ENCODE measurements around the gene DLG2.
"Not testable (repeated sequence)": the region's sequence is repeated elsewhere in the genome, so short reads cannot be mapped to it uniquely, and the experiment has no call there.

Gene DLG2

DNA sequence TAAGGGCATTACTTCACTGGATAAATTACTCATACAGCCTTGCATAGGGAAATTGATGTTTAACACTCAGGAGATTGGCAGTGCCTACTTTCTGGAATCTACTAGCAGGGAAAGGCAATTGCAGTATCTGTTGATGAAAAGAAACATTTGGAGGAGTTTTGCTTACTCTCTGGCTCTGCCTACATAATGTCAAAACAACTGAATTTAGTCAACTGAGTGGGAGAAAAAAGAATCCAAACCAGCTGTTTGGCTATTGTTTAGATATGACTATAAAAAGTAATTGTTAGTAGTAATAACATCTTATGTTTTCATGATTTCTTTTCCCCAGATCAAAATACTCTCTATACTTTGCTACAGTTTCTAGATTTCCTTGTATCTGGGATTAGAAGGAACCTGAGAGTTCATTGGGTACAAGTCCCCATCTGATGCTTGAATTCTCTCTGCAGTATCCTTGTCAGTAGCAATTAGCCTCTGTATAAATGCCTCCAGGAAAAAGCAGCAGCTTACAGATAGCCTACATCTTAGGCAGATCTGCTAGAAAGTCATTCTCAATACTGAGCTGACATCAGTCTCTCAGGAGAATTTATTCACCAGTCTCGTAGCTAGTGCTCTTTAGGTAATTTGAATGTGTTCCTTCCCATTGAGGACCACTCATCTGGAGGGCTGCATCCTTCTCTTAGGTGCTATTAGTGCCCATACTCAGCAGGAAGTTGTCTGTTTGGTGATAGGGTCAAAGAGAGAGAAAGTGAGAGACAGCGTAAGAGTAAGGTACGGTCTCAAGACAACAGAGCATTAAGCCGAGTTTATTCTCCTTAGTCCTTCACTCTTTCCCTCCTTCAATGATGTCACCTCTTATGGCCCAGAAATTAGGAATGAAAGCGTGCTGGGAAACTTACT is 2155.1 kb downstream of the DLG2 start:
- Histone ChIP-seq H3K9me3 (ENCODE audit: low read length) (no peaks in the 10 kb centered on the region), H3K27ac (ENCODE audit: low read depth, low read length) (no peak overlapping the region), H3K27me3 (ENCODE audit: control insufficient read depth in 1 of 2, insufficient read depth in 2 of 2, low read length in 2 of 2) (no peaks in the 10 kb centered on the region), H3K36me3 (ENCODE audit: insufficient read depth, low read length) (no peaks in the 10 kb centered on the region), H3K9ac (ENCODE audit: low read length) (no peak overlapping the region), H3K4me1 (ENCODE audit: insufficient read depth, low read length) (no peaks in the 10 kb centered on the region), H3K4me3 (ENCODE audit: low read depth in 1 of 2, low read length in 2 of 2) (no peak overlapping the region)

DNA sequence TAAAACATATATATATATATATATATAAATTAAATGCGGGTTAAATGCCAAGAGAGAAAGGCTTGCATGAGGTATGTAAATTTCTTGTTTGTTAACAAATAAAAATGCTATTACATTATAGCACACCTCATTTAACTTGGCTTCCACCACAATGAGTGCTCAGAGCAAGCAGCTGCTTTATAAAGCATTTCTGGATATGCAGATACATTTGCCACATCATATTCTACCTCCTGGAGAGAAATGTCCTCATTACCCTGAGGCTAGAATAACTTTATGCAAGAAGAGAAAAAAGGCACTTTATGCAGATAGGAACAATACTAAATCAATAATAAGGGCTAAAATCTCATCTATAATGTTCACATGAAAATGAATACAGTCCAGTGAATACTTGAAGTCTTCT is 2159.3 kb downstream of the DLG2 start:
- no peaks in the 10 kb centered on the region for H3K9me3 ChIP-seq (ENCODE audit: low read length)
- H3K27me3 ChIP-seq (ENCODE audit: control insufficient read depth in 1 of 2, insufficient read depth in 2 of 2, low read length in 2 of 2): no peaks in the 10 kb centered on the region
- H3K9ac ChIP-seq (ENCODE audit: low read length): no peak overlapping the region
- no peaks in the 10 kb centered on the region for H3K36me3 ChIP-seq (ENCODE audit: insufficient read depth, low read length)
- H3K27ac ChIP-seq (ENCODE audit: low read depth, low read length): no peak overlapping the region
- no peak overlapping the region for H3K4me3 ChIP-seq (ENCODE audit: low read depth in 1 of 2, low read length in 2 of 2)
- no peaks in the 10 kb centered on the region for H3K4me1 ChIP-seq (ENCODE audit: insufficient read depth, low read length)

DNA sequence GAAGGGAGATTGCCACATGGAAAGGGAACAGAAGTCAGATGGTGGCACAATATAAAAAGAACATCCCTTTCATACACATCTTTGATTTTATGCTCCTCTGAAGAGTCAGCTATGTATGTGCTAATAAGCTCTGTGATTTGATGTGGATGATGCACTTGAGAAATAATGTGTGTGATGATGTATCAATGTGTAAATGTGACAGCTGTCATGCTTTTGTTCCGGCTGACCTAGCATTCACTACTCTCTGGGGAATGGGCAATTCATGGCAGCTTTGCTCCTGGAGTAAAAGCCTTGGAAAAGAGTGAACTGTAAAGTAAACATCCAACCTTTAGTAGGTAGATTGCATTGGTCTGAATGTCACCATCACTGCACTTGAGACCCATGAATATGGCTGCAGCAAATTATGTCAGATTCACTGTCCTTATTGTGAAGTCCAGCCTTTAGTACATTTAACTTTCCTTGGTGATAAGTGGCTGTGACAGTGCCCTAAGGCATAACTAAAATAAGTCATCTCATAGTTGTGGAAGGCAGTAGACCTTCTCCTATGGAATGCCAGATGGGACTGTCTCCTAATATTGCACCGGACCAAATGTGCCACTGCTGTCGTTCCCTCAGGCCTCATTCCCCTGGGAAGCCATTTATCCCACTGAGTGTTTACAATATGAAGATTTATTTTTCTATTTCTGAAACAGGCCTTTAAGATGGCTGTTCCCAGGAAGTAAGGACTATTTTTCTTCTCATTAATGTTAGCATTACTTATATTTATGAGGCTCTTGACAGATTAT is 2162.8 kb downstream of the DLG2 start:
- no peak overlapping the region for H3K27ac ChIP-seq (ENCODE audit: low read depth, low read length)
- H3K9me3 ChIP-seq (ENCODE audit: low read length): no peaks in the 10 kb centered on the region
- no peak overlapping the region for H3K9ac ChIP-seq (ENCODE audit: low read length)
- H3K27me3 ChIP-seq (ENCODE audit: control insufficient read depth in 1 of 2, insufficient read depth in 2 of 2, low read length in 2 of 2): no peaks in the 10 kb centered on the region
- H3K36me3 ChIP-seq (ENCODE audit: insufficient read depth, low read length): no peaks in the 10 kb centered on the region
- H3K4me3 ChIP-seq (ENCODE audit: low read depth in 1 of 2, low read length in 2 of 2): no peak overlapping the region
- H3K4me1 ChIP-seq (ENCODE audit: insufficient read depth, low read length): no peaks in the 10 kb centered on the region

DNA sequence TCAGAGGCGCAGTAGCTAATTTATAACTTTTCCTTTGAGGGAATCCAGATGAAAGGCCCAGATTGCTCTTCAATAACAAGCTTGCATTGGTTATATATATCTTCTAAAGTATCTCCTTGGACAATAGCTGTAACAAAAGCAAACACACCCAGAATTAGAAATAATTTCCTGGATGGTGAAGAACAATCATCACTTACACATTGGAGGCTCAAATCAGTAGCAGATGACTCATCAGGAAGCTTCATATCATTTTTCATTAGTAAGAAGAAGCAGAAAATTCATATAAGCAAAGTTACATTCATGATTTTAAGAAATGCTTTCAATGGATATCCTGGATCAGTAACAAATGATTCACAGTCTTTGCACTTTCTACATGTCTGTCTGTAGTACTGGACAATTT is 2167.3 kb downstream of the DLG2 start:
- no peaks in the 10 kb centered on the region for H3K9me3 ChIP-seq (ENCODE audit: low read length)

DNA sequence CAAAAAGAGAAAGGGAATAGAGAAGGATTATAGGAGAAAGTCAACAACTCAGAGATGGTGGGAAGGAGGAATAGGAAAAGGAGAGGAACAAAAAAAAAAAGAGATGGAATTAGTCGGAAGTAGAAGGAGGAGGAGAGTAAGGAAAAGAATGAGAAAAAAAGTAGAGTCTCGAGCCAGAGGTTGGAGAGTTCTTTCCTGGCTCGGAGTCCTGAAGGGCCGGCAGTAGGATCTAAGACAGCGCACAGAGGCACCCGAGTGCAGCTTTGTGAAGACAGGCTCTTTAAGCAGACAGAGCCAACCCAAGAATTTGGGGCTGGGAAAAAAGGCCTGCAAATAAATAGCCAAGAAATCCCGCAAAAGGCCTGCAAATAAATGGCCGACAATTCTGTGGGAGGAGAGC is 2170.6 kb downstream of the DLG2 start:
- H3K27me3 ChIP-seq (ENCODE audit: control insufficient read depth in 1 of 2, insufficient read depth in 2 of 2, low read length in 2 of 2): no peaks in the 10 kb centered on the region
- H3K4me1 ChIP-seq (ENCODE audit: insufficient read depth, low read length): no peaks in the 10 kb centered on the region
- no peaks in the 10 kb centered on the region for H3K36me3 ChIP-seq (ENCODE audit: insufficient read depth, low read length)
- no peak overlapping the region for H3K9ac ChIP-seq (ENCODE audit: low read length)
- no peaks in the 10 kb centered on the region for H3K9me3 ChIP-seq (ENCODE audit: low read length)
- H3K27ac ChIP-seq (ENCODE audit: low read depth, low read length): no peak overlapping the region
- H3K4me3 ChIP-seq (ENCODE audit: low read depth in 1 of 2, low read length in 2 of 2): no peak overlapping the region

More for the DNA sequence above, 2167.3 kb downstream of the DLG2 start:
- H3K36me3 ChIP-seq (ENCODE audit: insufficient read depth, low read length): no peaks in the 10 kb centered on the region
- no peak overlapping the region for H3K4me3 ChIP-seq (ENCODE audit: low read depth in 1 of 2, low read length in 2 of 2)
- H3K27me3 ChIP-seq (ENCODE audit: control insufficient read depth in 1 of 2, insufficient read depth in 2 of 2, low read length in 2 of 2): no peaks in the 10 kb centered on the region
- H3K9ac ChIP-seq (ENCODE audit: low read length): no peak overlapping the region
- no peaks in the 10 kb centered on the region for H3K4me1 ChIP-seq (ENCODE audit: insufficient read depth, low read length)
- H3K27ac ChIP-seq (ENCODE audit: low read depth, low read length): no peak overlapping the region

DNA sequence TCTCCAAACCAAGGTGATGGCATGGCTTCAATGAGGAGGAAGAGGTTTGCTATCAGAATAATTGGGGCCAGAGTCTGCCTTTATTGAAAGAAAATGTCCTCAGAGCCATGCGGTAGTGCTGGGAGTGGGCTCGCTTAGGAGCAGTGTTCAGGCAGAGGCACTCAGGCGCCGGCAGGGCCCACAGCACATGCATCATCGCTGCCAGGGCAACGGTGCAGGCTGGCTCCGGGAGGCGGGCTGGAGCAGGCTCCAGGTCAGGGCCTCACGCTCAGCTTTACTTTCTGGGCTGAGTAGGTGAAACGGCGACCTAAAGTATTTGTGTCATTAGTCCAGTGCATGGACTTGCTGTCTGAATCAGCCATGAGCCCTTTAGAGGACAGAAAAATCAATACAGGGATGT is 2171.1 kb downstream of the DLG2 start:
- no peaks in the 10 kb centered on the region for H3K9me3 ChIP-seq (ENCODE audit: low read length)
- no peak overlapping the region for H3K9ac ChIP-seq (ENCODE audit: low read length)
- no peak overlapping the region for H3K4me3 ChIP-seq (ENCODE audit: low read depth in 1 of 2, low read length in 2 of 2)
- no peak overlapping the region for H3K27ac ChIP-seq (ENCODE audit: low read depth, low read length)
- H3K36me3 ChIP-seq (ENCODE audit: insufficient read depth, low read length): no peaks in the 10 kb centered on the region
- H3K4me1 ChIP-seq (ENCODE audit: insufficient read depth, low read length): no peaks in the 10 kb centered on the region
- no peaks in the 10 kb centered on the region for H3K27me3 ChIP-seq (ENCODE audit: control insufficient read depth in 1 of 2, insufficient read depth in 2 of 2, low read length in 2 of 2)

DNA sequence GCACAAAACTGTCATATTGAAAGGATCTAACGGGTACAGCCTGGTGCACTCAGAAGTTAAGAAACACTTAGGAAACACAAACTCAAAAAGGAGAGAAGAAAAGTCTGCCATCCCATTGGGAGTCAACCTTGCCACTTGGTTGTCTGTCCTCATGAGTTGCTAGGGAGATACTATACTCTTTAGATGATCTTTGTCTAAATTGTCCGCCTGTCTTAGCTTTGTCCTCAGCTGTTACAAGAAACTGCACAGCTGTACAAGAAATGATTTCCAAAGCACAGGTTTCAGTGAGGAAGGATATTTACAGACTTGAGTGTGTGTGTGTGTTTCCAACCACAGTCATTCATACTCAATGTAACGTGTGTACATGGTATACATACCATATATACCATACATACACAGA is 2171.8 kb downstream of the DLG2 start:
- no peaks in the 10 kb centered on the region for H3K9me3 ChIP-seq (ENCODE audit: low read length)
- no peaks in the 10 kb centered on the region for H3K36me3 ChIP-seq (ENCODE audit: insufficient read depth, low read length)
- no peaks in the 10 kb centered on the region for H3K4me1 ChIP-seq (ENCODE audit: insufficient read depth, low read length)
- no peak overlapping the region for H3K27ac ChIP-seq (ENCODE audit: low read depth, low read length)
- no peak overlapping the region for H3K9ac ChIP-seq (ENCODE audit: low read length)
- no peak overlapping the region for H3K4me3 ChIP-seq (ENCODE audit: low read depth in 1 of 2, low read length in 2 of 2)
- no peaks in the 10 kb centered on the region for H3K27me3 ChIP-seq (ENCODE audit: control insufficient read depth in 1 of 2, insufficient read depth in 2 of 2, low read length in 2 of 2)

DNA sequence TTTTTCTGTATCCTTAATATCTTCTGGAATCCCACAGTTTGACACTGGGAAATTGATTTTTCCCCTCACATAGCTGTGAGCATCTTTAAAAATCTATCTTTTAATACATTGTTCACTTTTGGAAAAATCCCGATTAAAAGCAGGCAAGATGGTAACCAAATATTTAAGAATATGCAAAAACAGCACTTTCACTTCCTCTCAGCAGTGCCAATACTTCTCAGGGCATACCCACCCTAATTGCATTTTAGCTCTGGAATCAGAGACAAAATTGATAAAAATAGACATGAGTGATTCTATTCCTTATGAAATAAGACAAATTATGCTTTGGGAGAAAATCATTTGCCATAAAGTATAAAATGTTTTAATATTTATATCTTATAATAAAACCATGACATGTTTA is 2172.5 kb downstream of the DLG2 start:
- H3K4me3 ChIP-seq (ENCODE audit: low read depth in 1 of 2, low read length in 2 of 2): no peak overlapping the region
- H3K27ac ChIP-seq (ENCODE audit: low read depth, low read length): no peak overlapping the region

DNA sequence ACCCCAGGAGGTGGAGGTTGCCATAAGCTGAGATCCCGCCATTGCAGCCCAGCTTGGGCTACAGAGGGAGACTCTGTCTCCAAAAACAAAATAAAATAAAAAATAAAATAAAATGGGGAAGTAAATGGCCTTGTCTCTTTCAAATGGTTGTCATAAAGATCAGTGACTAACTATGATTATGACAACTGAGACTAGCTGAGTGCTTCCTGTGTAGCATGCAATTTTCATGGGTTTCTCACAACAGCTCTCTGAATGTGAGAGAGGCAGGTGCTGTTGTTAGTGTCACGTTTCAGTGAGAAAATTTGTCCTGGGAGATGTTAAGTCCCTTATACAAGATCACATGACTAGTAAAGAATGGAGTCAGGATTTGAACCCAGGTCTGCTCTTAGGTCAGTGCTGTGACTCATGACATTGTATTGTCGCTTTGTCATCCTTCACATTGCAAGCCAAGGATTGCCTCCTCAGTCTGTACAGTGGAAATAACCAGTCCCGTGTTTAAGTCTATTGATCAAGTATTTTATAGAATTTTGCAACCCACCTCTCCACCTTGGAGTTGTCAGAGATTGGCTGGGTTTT is 2177.7 kb downstream of the DLG2 start:
- H3K4me1 ChIP-seq (ENCODE audit: insufficient read depth, low read length): no peaks in the 10 kb centered on the region
- H3K9ac ChIP-seq (ENCODE audit: low read length): no peak overlapping the region
- no peaks in the 10 kb centered on the region for H3K9me3 ChIP-seq (ENCODE audit: low read length)
- no peak overlapping the region for H3K4me3 ChIP-seq (ENCODE audit: low read depth in 1 of 2, low read length in 2 of 2)
- no peaks in the 10 kb centered on the region for H3K36me3 ChIP-seq (ENCODE audit: insufficient read depth, low read length)
- H3K27ac ChIP-seq (ENCODE audit: low read depth, low read length): no peak overlapping the region
- no peaks in the 10 kb centered on the region for H3K27me3 ChIP-seq (ENCODE audit: control insufficient read depth in 1 of 2, insufficient read depth in 2 of 2, low read length in 2 of 2)

More for the DNA sequence above, 2172.5 kb downstream of the DLG2 start:
- Histone ChIP-seq H3K36me3 (ENCODE audit: insufficient read depth, low read length) (no peaks in the 10 kb centered on the region), H3K9me3 (ENCODE audit: low read length) (no peaks in the 10 kb centered on the region), H3K9ac (ENCODE audit: low read length) (no peak overlapping the region), H3K27me3 (ENCODE audit: control insufficient read depth in 1 of 2, insufficient read depth in 2 of 2, low read length in 2 of 2) (no peaks in the 10 kb centered on the region), H3K4me1 (ENCODE audit: insufficient read depth, low read length) (no peaks in the 10 kb centered on the region)

DNA sequence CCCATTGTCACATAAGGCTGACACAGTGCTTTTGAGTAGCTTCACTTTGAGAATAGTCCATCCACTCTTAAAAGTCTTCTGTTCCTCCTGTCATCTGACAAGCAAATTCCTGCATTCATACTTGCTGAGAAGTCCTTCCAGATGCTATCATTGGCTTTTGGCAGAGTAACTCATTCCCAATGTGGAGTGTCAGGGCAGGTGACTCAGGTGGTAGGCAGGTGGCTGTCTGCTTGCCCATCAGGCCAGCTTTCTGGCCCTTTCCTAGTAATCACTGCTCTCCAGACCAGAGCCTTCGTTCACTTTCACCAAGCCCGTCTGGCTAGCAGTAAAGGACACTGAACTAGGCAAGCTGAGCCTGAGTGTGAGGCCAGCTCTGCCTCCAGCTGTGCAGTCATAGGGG is 2178.5 kb downstream of the DLG2 start:
- no peaks in the 10 kb centered on the region for H3K4me1 ChIP-seq (ENCODE audit: insufficient read depth, low read length)
- H3K4me3 ChIP-seq (ENCODE audit: low read depth in 1 of 2, low read length in 2 of 2): no peak overlapping the region
- no peaks in the 10 kb centered on the region for H3K9me3 ChIP-seq (ENCODE audit: low read length)
- H3K9ac ChIP-seq (ENCODE audit: low read length): no peak overlapping the region
- no peak overlapping the region for H3K27ac ChIP-seq (ENCODE audit: low read depth, low read length)
- H3K36me3 ChIP-seq (ENCODE audit: insufficient read depth, low read length): no peaks in the 10 kb centered on the region
- no peaks in the 10 kb centered on the region for H3K27me3 ChIP-seq (ENCODE audit: control insufficient read depth in 1 of 2, insufficient read depth in 2 of 2, low read length in 2 of 2)

DNA sequence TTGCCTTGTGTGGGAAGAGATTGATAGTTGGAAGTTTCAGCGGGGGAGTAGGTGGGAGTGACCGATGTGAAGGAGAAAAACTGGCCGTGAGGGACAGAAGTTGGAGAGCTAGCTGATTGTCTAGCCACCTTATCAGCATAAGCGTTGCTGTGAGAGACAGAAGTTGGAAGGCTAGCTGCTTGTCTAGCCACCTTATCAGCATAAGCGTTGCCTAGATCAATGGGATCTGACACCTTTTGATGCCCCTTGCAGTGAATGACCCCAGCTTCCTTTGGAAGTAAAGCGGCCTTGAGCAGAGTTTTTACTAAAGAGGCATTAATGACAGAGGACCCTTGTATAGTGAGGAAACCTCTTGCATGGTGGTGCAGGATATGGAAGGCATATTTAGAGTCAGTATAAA is 2183.3 kb downstream of the DLG2 start:
- H3K9ac ChIP-seq (ENCODE audit: low read length); H3K27me3 ChIP-seq (ENCODE audit: control insufficient read depth in 1 of 2, insufficient read depth in 2 of 2, low read length in 2 of 2); H3K36me3 ChIP-seq (ENCODE audit: insufficient read depth, low read length); H3K27ac ChIP-seq (ENCODE audit: low read depth, low read length); H3K9me3 ChIP-seq (ENCODE audit: low read length); H3K4me3 ChIP-seq (ENCODE audit: low read depth in 1 of 2, low read length in 2 of 2); H3K4me1 ChIP-seq (ENCODE audit: insufficient read depth, low read length): not testable (repeated sequence)
